Thyroid gland (tissue), 4 donors: Measurements from ENCODE around the gene YAP1.

ENCODE experiments used
- CTCF ChIP-seq, 6 experiments: fragments of 200-600 bp in 3 of 6; fragments of 450-650 bp in 3 of 6; sonication (generic) in 3 of 6; IDR thresholded peaks; one replicate each; pipeline ENCODE4 v1.5.1; 2016 to 2019; ENCODE audit warnings: antibody characterized with exemption in 6 of 6, mild to moderate bottlenecking in 2 of 6, inconsistent platforms in 1 of 6, moderate library complexity in 1 of 6
- POLR2A ChIP-seq, 2 donors: fragments of 450-650 bp; IDR thresholded peaks; one replicate each; pipeline ENCODE4 v1.6.1; 2017; ENCODE audit warnings: antibody characterized with exemption in 2 of 2, mild to moderate bottlenecking in 2 of 2, moderate library complexity in 1 of 2

GRCh38 chr11:102171101-102171500 is 60.9 kb downstream of the YAP1 start:
- no peak for TF ChIP-seq CTCF (IDR thresholded peaks at IDR 0.05)
- TF ChIP-seq POLR2A (IDR thresholded peaks at IDR 0.05): no peak
